Neural cell (in vitro differentiated cells): Measurements from ENCODE around the gene FRRS1L.

Experiments
- EP300 ChIP-seq: fragments of 450-650 bp; conservative IDR thresholded peaks from 2 replicates; pipeline ENCODE4 v1.6.1; 2014; ENCODE audit warnings: antibody characterized with exemption, mild to moderate bottlenecking, moderate library complexity; ENCODE audit not compliant: poor library complexity, severe bottlenecking
- EZH2 ChIP-seq: fragments of 200-600, 300-800 bp; shearing (Covaris generic), sonication (generic); IDR thresholded peaks from 2 replicates; pipeline ENCODE4 v1.6.1; 2014; ENCODE audit warnings: antibody characterized with exemption, low read length, borderline replicate concordance, mild to moderate bottlenecking; ENCODE audit not compliant: insufficient read depth, poor library complexity, severe bottlenecking
- POLR2AphosphoS5 ChIP-seq: IDR thresholded peaks from 2 replicates; pipeline ENCODE4 v1.6.1; 2012
- SMC3 ChIP-seq: fragments of 450-650 bp; conservative IDR thresholded peaks from 2 replicates; pipeline ENCODE4 v1.6.1; 2014; ENCODE audit warnings: antibody characterized with exemption, mild to moderate bottlenecking, moderate library complexity; ENCODE audit not compliant: poor library complexity
- TAF1 ChIP-seq: IDR thresholded peaks from 2 replicates; pipeline ENCODE4 v1.6.1; 2012; ENCODE audit warnings: low read depth
- TF ChIP-seq, protein P1 (sequence below): fragments of 450-650 bp; IDR thresholded peaks from 2 replicates; pipeline ENCODE4 v1.5.1; 2014; ENCODE audit warnings: antibody characterized with exemption, mild to moderate bottlenecking, moderate library complexity; ENCODE audit not compliant: poor library complexity, severe bottlenecking
- TF ChIP-seq, protein P2 (sequence below): IDR thresholded peaks from 2 replicates; pipeline ENCODE4 v1.6.1; 2012; ENCODE audit warnings: borderline replicate concordance

DNA sequence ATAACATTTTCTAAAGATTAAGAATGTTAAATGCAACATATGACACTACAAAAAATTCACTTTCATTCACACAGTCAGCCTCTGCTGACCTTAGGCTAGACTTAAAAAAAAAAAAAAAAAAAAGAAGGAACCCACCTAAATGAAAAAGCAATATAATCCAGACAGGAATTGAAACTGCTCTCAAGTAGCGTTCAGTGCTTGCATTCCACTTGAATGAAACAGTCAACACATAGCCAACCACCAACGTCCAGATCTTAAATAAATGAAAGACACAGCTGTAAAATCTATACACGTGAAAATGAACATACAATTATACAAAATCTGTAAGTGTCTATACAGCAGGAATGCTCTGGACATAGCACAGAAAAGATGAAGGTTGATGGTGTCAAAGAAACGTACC, 58.7 kb downstream of the FRRS1L start:
- TF ChIP-seq POLR2AphosphoS5 (no peak), TAF1 (no peak), EP300 (no peak), SMC3 (no peak), EZH2 (no peak)
- TF ChIP-seq, protein P1, sequence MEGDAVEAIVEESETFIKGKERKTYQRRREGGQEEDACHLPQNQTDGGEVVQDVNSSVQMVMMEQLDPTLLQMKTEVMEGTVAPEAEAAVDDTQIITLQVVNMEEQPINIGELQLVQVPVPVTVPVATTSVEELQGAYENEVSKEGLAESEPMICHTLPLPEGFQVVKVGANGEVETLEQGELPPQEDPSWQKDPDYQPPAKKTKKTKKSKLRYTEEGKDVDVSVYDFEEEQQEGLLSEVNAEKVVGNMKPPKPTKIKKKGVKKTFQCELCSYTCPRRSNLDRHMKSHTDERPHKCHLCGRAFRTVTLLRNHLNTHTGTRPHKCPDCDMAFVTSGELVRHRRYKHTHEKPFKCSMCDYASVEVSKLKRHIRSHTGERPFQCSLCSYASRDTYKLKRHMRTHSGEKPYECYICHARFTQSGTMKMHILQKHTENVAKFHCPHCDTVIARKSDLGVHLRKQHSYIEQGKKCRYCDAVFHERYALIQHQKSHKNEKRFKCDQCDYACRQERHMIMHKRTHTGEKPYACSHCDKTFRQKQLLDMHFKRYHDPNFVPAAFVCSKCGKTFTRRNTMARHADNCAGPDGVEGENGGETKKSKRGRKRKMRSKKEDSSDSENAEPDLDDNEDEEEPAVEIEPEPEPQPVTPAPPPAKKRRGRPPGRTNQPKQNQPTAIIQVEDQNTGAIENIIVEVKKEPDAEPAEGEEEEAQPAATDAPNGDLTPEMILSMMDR, result no peak
- TF ChIP-seq, protein P2, sequence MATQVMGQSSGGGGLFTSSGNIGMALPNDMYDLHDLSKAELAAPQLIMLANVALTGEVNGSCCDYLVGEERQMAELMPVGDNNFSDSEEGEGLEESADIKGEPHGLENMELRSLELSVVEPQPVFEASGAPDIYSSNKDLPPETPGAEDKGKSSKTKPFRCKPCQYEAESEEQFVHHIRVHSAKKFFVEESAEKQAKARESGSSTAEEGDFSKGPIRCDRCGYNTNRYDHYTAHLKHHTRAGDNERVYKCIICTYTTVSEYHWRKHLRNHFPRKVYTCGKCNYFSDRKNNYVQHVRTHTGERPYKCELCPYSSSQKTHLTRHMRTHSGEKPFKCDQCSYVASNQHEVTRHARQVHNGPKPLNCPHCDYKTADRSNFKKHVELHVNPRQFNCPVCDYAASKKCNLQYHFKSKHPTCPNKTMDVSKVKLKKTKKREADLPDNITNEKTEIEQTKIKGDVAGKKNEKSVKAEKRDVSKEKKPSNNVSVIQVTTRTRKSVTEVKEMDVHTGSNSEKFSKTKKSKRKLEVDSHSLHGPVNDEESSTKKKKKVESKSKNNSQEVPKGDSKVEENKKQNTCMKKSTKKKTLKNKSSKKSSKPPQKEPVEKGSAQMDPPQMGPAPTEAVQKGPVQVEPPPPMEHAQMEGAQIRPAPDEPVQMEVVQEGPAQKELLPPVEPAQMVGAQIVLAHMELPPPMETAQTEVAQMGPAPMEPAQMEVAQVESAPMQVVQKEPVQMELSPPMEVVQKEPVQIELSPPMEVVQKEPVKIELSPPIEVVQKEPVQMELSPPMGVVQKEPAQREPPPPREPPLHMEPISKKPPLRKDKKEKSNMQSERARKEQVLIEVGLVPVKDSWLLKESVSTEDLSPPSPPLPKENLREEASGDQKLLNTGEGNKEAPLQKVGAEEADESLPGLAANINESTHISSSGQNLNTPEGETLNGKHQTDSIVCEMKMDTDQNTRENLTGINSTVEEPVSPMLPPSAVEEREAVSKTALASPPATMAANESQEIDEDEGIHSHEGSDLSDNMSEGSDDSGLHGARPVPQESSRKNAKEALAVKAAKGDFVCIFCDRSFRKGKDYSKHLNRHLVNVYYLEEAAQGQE, result no peak
